Measurements from ENCODE around the gene C17orf67. TPM values are rescaled to one million over a fixed set of nuclear protein-coding genes. Genes with fewer than 3 reads are reported as not detected.

C17orf67 gene
- total and polyA plus RNA-seq, 9 donors: 1.5 to 6.0 (median 3.2) TPM

DNA sequence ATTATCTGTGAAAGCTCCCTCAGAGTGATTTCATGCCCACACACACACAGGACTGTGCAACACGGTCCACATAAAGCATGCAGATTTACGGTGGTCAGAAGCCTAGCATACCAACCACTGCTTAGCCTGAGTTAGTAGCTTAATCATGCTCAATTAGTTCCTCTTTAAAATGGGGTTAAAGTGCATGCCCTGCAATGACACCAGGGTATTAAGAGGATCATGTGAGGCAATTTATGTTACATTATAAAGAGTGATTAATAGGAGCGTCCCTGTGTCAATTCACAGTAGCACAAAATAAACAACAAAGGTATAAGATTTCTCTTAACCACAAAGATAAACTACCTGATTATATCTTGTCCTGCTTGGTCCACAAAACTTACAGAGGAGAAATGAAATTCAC, 39.8 kb downstream of the C17orf67 start:
- Histone ChIP-seq H3K27me3 (no peaks in the 10 kb centered on the region), H3K4me3 (no peak overlapping the region), H3K36me3 (no peaks in the 10 kb centered on the region), H3K27ac (no peak overlapping the region), H3K4me1 (ENCODE audit: insufficient read depth) (no peaks in the 10 kb centered on the region), H3K9me3 (no peaks in the 10 kb centered on the region)
- no peak for DNase-seq
- intact Hi-C loops (cut with DNase I): no loop called here
- no peak for TF ChIP-seq EP300 (IDR thresholded peaks at IDR 0.05)
- TF ChIP-seq, protein P1, sequence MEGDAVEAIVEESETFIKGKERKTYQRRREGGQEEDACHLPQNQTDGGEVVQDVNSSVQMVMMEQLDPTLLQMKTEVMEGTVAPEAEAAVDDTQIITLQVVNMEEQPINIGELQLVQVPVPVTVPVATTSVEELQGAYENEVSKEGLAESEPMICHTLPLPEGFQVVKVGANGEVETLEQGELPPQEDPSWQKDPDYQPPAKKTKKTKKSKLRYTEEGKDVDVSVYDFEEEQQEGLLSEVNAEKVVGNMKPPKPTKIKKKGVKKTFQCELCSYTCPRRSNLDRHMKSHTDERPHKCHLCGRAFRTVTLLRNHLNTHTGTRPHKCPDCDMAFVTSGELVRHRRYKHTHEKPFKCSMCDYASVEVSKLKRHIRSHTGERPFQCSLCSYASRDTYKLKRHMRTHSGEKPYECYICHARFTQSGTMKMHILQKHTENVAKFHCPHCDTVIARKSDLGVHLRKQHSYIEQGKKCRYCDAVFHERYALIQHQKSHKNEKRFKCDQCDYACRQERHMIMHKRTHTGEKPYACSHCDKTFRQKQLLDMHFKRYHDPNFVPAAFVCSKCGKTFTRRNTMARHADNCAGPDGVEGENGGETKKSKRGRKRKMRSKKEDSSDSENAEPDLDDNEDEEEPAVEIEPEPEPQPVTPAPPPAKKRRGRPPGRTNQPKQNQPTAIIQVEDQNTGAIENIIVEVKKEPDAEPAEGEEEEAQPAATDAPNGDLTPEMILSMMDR (IDR thresholded peaks at IDR 0.05): no peak
- no peak for TF ChIP-seq POLR2A (IDR thresholded peaks at IDR 0.05)
- WGBS, 3 donors: 53 to 55% (median 54%) methylated on average over 3 of the region's 3 CpGs

DNA sequence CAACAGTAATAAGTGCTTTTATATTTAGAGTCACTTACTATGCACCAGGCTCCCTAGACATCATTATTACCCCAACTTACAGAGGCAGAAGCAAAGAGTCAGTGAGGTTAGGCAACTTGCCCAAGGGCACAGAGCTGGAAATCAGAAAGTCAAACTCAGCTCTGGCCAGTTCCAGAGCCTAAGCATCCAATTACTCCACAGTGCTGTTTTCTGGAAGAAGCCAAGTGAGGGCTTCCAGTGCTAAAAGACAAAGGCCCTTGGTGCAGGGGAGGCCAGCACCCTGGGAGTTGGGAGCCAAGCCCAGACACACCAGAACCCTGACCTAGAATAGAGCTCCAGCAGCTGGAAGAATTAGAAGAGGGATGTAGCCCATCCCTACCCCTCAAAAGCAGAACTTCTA, 40.2 kb downstream of the C17orf67 start:
- DNase-seq: no peak
- H3K27me3 ChIP-seq: no peaks in the 10 kb centered on the region
- no peaks in the 10 kb centered on the region for H3K4me1 ChIP-seq (ENCODE audit: insufficient read depth)
- no peaks in the 10 kb centered on the region for H3K9me3 ChIP-seq
- no peak overlapping the region for H3K27ac ChIP-seq
- no peak overlapping the region for H3K4me3 ChIP-seq
- intact Hi-C loops (cut with DNase I): no loop called here
- TF ChIP-seq, protein P1 (IDR thresholded peaks at IDR 0.05): no peak
- no peak for TF ChIP-seq POLR2A (IDR thresholded peaks at IDR 0.05)
- TF ChIP-seq EP300 (IDR thresholded peaks at IDR 0.05): no peak
- H3K36me3 ChIP-seq: no peaks in the 10 kb centered on the region

DNA sequence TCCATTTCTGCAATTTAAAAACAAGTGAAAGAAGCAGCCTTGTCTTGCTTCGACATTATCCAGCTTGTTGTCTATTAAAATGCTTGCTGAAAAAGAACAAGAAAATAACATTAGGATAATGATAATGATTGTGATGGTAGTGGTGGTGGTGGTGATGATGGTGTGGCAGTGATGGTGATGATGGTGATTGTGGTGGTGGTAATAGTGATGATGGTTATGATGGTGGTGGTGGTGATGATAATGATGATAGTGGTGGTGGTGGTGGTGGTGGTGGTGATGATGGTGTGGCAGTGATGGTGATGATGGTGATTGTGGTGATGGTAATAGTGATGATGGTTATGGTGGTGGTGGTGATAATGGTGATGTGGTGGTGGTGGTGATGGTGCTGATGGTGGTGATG, 41.5 kb downstream of the C17orf67 start:
- TF ChIP-seq POLR2A (IDR thresholded peaks at IDR 0.05) (no peak), EP300 (IDR thresholded peaks at IDR 0.05) (no peak)
- TF ChIP-seq, protein P1 (IDR thresholded peaks at IDR 0.05): no peak
- Histone ChIP-seq H3K27ac (no peak overlapping the region), H3K4me3 (no peak overlapping the region), H3K27me3 (no peaks in the 10 kb centered on the region), H3K4me1 (ENCODE audit: insufficient read depth) (no peaks in the 10 kb centered on the region), H3K36me3 (no peaks in the 10 kb centered on the region), H3K9me3 (no peaks in the 10 kb centered on the region)
- WGBS, 3 donors: 91 to 93% (median 93%) methylated on average over 1 of the region's 1 CpG
- intact Hi-C loops (cut with DNase I): no loop called here
- no peak for DNase-seq

DNA sequence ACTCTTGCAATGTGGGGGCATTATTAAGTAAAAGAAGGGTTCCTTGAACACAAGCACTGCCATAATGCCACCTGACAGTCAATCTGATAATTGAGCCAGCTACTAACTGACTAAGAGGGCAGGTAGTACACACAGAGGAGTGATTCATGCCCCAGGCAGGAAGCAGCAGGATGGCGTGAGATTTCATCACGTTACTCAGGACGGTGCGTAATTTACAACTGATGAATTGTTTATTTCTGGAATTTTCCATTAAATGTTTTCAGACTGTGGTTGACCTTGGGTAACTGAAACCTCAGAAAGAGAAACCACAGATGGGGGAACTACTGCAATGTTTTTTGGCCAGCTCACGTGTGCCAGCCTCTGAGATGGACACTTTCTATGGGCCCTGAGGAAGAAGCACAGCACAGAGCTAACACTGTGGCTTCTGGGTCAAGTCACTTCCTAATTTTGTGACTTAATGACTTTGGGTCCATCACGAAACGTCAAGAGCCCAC, 46.7 kb downstream of the C17orf67 start:
- Histone ChIP-seq H3K27ac (no peak overlapping the region), H3K36me3 (no peaks in the 10 kb centered on the region), H3K27me3 (no peaks in the 10 kb centered on the region), H3K9me3 (no peaks in the 10 kb centered on the region), H3K4me1 (ENCODE audit: insufficient read depth) (no peaks in the 10 kb centered on the region), H3K4me3 (no peak overlapping the region)
- WGBS, 3 donors: 35 to 45% (median 40%) methylated on average over 7 of the region's 7 CpGs
- DNase-seq: no peak
- intact Hi-C loops (cut with DNase I): no loop called here
- no peak for TF ChIP-seq POLR2A (IDR thresholded peaks at IDR 0.05)
- no peak for TF ChIP-seq EP300 (IDR thresholded peaks at IDR 0.05)
- TF ChIP-seq, protein P1 (IDR thresholded peaks at IDR 0.05): no peak
